GM12865 (cell line): ENCODE results near the gene IL7R.

Source experiments
- DNase-seq: peaks from one replicate; pipeline ENCODE4 v3.0.0; 2010; ENCODE audit warnings: low read depth
- H3K4me3 ChIP-seq: 2 replicates; pipeline ENCODE4 v1.5.1; 2011; ENCODE audit warnings: mild to moderate bottlenecking, low read depth, low read length, control low read depth
- CTCF ChIP-seq: IDR thresholded peaks from 2 replicates; pipeline ENCODE4 v1.5.1; 2011; ENCODE audit warnings: low read length, control low read depth, low read depth, inconsistent platforms; ENCODE audit not compliant: insufficient read depth; ENCODE audit errors: missing control alignments

IL7R gene

DNA sequence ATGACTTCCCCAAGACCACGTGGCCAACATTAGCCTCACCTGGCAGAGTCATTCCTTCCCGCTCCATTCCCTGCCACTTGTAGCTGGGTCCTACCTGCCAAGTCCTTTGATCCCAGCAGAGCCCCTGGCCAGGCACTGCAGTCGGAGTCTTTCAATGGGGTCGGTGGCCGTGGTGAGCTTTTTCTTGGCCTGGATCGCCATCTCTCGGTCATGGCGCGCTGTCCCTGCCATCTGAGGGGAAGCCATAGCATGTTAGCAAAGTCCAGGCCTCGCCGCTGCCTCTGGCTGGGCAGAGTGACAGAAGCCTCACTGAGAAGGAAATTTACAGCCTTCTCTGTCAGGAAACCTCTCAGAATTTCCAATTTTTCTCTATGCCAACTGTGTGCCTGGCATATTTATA is 64.2 kb downstream of the IL7R start:
- DNase-seq = no peak
- TF ChIP-seq CTCF = no peak
- no peak overlapping the region for H3K4me3 ChIP-seq

GRCh38 chr5:35921930-35922329 is 65.2 kb downstream of the IL7R start:
- no peak for DNase-seq
- TF ChIP-seq CTCF = peak; percentile 7

GRCh38 chr5:35922468-35922867 is 65.8 kb downstream of the IL7R start:
- no peak overlapping the region for H3K4me3 ChIP-seq
- no peak for DNase-seq
- no peak for TF ChIP-seq CTCF

More at GRCh38 chr5:35921930-35922329, 65.2 kb downstream of the IL7R start:
- H3K4me3 ChIP-seq = no peak overlapping the region

- TF ChIP-seq CTCF = no peak
- DNase-seq = no peak
These were observed 67.6 kb downstream of the IL7R start for GRCh38 chr5:35924122-35924949.

GRCh38 chr5:35924950-35925722 is 68.4 kb downstream of the IL7R start:
- TF ChIP-seq CTCF = peak; percentile 82
- no peak overlapping the region for H3K4me3 ChIP-seq

More at GRCh38 chr5:35924122-35924949, 67.6 kb downstream of the IL7R start:
- no peak overlapping the region for H3K4me3 ChIP-seq

DNA sequence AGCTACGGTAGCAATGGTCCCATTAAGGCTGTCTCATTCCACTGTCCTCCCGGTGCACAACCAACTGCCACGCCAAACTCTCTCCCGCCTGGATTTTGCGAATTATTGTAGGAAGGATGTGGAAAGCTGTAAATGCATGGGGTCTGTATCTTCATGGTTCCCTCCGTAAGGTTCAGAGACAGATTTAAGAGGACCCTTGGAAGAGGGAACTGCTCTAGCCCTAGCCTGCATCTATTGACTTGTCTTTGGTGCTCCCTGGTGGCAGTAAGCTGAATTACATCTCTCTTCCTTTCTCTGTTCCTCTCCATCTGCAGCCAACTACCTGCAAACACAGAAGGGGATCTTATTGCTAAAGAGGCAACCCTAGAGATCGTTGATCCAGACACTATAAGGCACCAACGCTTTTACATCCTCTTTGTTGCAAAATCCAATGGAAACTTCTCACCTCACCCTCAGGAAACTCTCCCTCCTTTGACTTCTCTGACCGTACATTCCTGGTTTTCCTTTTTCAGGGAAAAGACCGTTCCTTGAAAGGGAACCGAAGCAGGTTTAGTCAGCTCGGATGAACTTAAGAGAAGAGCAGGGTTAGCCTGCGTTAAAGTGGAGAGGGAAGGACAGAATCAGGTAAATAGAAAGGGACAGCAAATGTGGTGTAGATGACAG is 69.8 kb downstream of the IL7R start:
- TF ChIP-seq CTCF = peak; percentile 82
- DNase-seq = peak; percentile 68
- H3K4me3 ChIP-seq = no peak overlapping the region

More at GRCh38 chr5:35924950-35925722, 68.4 kb downstream of the IL7R start:
- DNase-seq = peak; percentile 89
